Liver (tissue), 9 donors: Measurements from ENCODE around the gene AKT3. TPM values are rescaled to one million over a fixed set of nuclear protein-coding genes. Genes with fewer than 3 reads are reported as not detected.

Source experiments
- DNase-seq: peaks from one replicate; pipeline ENCODE4 v3.0.0-alpha.2; 2017; ENCODE audit warnings: low spot score
- H3K27ac ChIP-seq, 2 donors: one replicate each; pipeline ENCODE4 v1.7.0; 2013; ENCODE audit warnings: inconsistent platforms in 2 of 2, low read length in 2 of 2, control low read depth in 1 of 2, low read depth in 1 of 2, mild to moderate bottlenecking in 1 of 2
- H3K27me3 ChIP-seq, 4 donors: one replicate each; pipeline versions ENCODE4 v1.6.1 to v1.7.0; 2013; ENCODE audit warnings: low read length in 3 of 4, inconsistent platforms in 1 of 4, mild to moderate bottlenecking in 1 of 4, moderate library complexity in 1 of 4; ENCODE audit not compliant: control insufficient read depth in 4 of 4, insufficient read depth in 4 of 4
- H3K36me3 ChIP-seq, 4 donors: one replicate each; pipeline versions ENCODE4 v1.6.1 to v1.7.0; 2013; ENCODE audit warnings: low read length in 3 of 4, mild to moderate bottlenecking in 3 of 4, low read depth in 1 of 4, moderate library complexity in 1 of 4; ENCODE audit not compliant: control insufficient read depth in 4 of 4, insufficient read depth in 3 of 4
- H3K4me1 ChIP-seq, 4 donors: one replicate each; pipeline versions ENCODE4 v1.6.1 to v1.7.0; 2013; ENCODE audit warnings: low read length in 3 of 4, mild to moderate bottlenecking in 3 of 4, moderate library complexity in 1 of 4; ENCODE audit not compliant: control insufficient read depth in 4 of 4, insufficient read depth in 4 of 4
- H3K4me3 ChIP-seq, 3 donors: one replicate each; pipeline versions ENCODE4 v1.6.1 to v1.7.0; 2013; ENCODE audit warnings: low read length in 3 of 3, control low read depth in 1 of 3, low read depth in 1 of 3, mild to moderate bottlenecking in 1 of 3
- H3K9ac ChIP-seq, 2 donors: one replicate each; pipeline ENCODE4 v1.7.0; 2013; ENCODE audit warnings: low read length in 2 of 2, mild to moderate bottlenecking in 2 of 2, moderate library complexity in 2 of 2, control low read depth in 1 of 2, low read depth in 1 of 2
- H3K9me3 ChIP-seq, 4 donors: one replicate each; pipeline versions ENCODE4 v1.6.1 to v1.7.0; 2013; ENCODE audit warnings: low read length in 3 of 4; ENCODE audit not compliant: control insufficient read depth in 4 of 4
- CTCF ChIP-seq: fragments of 150-350 bp; IDR thresholded peaks from 2 replicates; pipeline ENCODE4 v1.5.1; 2017; ENCODE audit warnings: improper control_type of control experiment, low read depth, low read length; ENCODE audit not compliant: missing input control
- EGR1 ChIP-seq, 2 donors: IDR thresholded peaks; 2 replicates each; pipeline ENCODE4 v1.6.1; 2016 to 2018; ENCODE audit warnings: antibody characterized with exemption in 2 of 2, low read depth in 2 of 2
- FOXA1 ChIP-seq: IDR thresholded peaks from 2 replicates; pipeline ENCODE4 v1.6.1; 2016; ENCODE audit warnings: antibody characterized with exemption
- FOXA2 ChIP-seq: IDR thresholded peaks from 2 replicates; pipeline ENCODE4 v1.6.1; 2016; ENCODE audit warnings: antibody characterized with exemption
- HNF4A ChIP-seq, 2 donors: conservative IDR thresholded peaks; 2 replicates each; pipeline ENCODE4 v1.6.1; 2016; ENCODE audit warnings: antibody characterized with exemption in 2 of 2, mild to moderate bottlenecking in 2 of 2
- HNF4G ChIP-seq: IDR thresholded peaks from 2 replicates; pipeline ENCODE4 v1.6.1; 2016; ENCODE audit warnings: antibody characterized with exemption
- JUND ChIP-seq, 2 donors: IDR thresholded peaks; 2 replicates each; pipeline ENCODE4 v1.6.1; 2016; ENCODE audit warnings: antibody characterized with exemption in 2 of 2
- NR2F2 ChIP-seq: IDR thresholded peaks from 2 replicates; pipeline ENCODE4 v1.6.1; 2016; ENCODE audit warnings: antibody characterized with exemption
- REST ChIP-seq: IDR thresholded peaks from 2 replicates; pipeline ENCODE4 v1.6.1; 2016; ENCODE audit warnings: antibody characterized with exemption, mild to moderate bottlenecking
- SP1 ChIP-seq: IDR thresholded peaks from 2 replicates; pipeline ENCODE4 v1.6.1; 2018; ENCODE audit warnings: antibody characterized with exemption, mild to moderate bottlenecking
- TAF1 ChIP-seq: conservative IDR thresholded peaks from 2 replicates; pipeline ENCODE4 v1.6.1; 2016; ENCODE audit warnings: antibody characterized with exemption, mild to moderate bottlenecking
- YY1 ChIP-seq: IDR thresholded peaks from 2 replicates; pipeline ENCODE4 v1.6.1; 2016; ENCODE audit warnings: antibody characterized with exemption, mild to moderate bottlenecking
- ZBTB33 ChIP-seq: IDR thresholded peaks from 2 replicates; pipeline ENCODE4 v1.6.1; 2016; ENCODE audit warnings: antibody characterized with exemption
- WGBS: extraction: QIAGEN DNeasy Blood & Tissue Kit; methylation state at CpG from one replicate; pipeline ENCODE4 v1.1.7; 2013; 5-methylcytosine and 5-hydroxymethylcytosine counted together
- polyA plus RNA-seq, 2 donors: library from polyadenylated mRNA; stranded (reverse) in 1 of 2; unstranded in 1 of 2; fragments of 200-250 nt in 1 of 2; fragments of >200 nt in 1 of 2; fragmentation: Nextera tagmentation in 1 of 2; extraction: Ambion mirVana in 1 of 2; gene quantifications; one replicate each; pipeline versions ENCODE4 v1.2.1 to v1.2.3, GENCODE V29; 2013 to 2015
- total RNA-seq, 2 donors: library from RNA; depleted of rRNA; stranded (reverse); fragments of >200 nt; gene quantifications; one replicate each; pipeline ENCODE4 v1.2.3, GENCODE V29; 2014
- donor health status: healthy.
- donor health status: healthy.
- donor health status: healthy.
- donor health status: healthy.
- donor health status: healthy.

Gene AKT3
- total and polyA plus RNA-seq, 4 donors: 1.7 to 7.6 (median 2.8) TPM

GRCh38 chr1:243471026-243471685, 378.9 kb downstream of the AKT3 start:
- Histone ChIP-seq H3K36me3 (peaks cover 0 to 5% (median 2%) of the 10 kb centered on the region in 4 donors), H3K9me3 (no peaks in the 10 kb centered on the region), H3K27me3 (no peaks in the 10 kb centered on the region), H3K9ac (no peak overlapping the region), H3K4me1 (peaks cover 0 to 11% (median 2%) of the 10 kb centered on the region in 4 donors), H3K27ac (no peak overlapping the region), H3K4me3 (no peak overlapping the region)
- WGBS: 88% methylated on average over 17 of the region's 17 CpGs
- TF ChIP-seq FOXA1 (no peak), TAF1 (no peak), EGR1 (IDR thresholded peaks at IDR 0.05; ENCODE audit: low read depth in 2 of 2) (no peak), SP1 (no peak)
- DNase-seq: no peak

GRCh38 chr1:243470502-243470901, 379.5 kb downstream of the AKT3 start:
- H3K9me3 ChIP-seq: no peaks in the 10 kb centered on the region
- no peaks in the 10 kb centered on the region for H3K27me3 ChIP-seq
- no peak overlapping the region for H3K9ac ChIP-seq
- 88% methylated on average over 7 of the region's 7 CpGs for WGBS
- no peak overlapping the region for H3K27ac ChIP-seq
- H3K4me1 ChIP-seq: peaks cover 0 to 11% (median 2%) of the 10 kb centered on the region in 4 donors
- DNase-seq: no peak
- TF ChIP-seq JUND (IDR thresholded peaks at IDR 0.05) (no peak), SP1 (no peak), FOXA1 (no peak), HNF4G (no peak), EGR1 (IDR thresholded peaks at IDR 0.05; ENCODE audit: low read depth in 2 of 2) (no peak), ZBTB33 (no peak), FOXA2 (no peak), TAF1 (no peak), CTCF (no peak), HNF4A (conservative IDR thresholded peaks at IDR 0.05) (no peak)
- H3K4me3 ChIP-seq: no peak overlapping the region
- peaks cover 0 to 5% (median 2%) of the 10 kb centered on the region in 4 donors for H3K36me3 ChIP-seq

- Histone ChIP-seq H3K27me3 (no peaks in the 10 kb centered on the region), H3K27ac (no peak overlapping the region), H3K9me3 (no peaks in the 10 kb centered on the region), H3K36me3 (peaks cover 0 to 4% (median 2%) of the 10 kb centered on the region in 4 donors), H3K4me1 (peaks cover 0 to 11% (median 2%) of the 10 kb centered on the region in 4 donors), H3K4me3 (no peak overlapping the region), H3K9ac (no peak overlapping the region)
- no peak for DNase-seq
- 97% methylated on average over 3 of the region's 3 CpGs for WGBS
- TF ChIP-seq EGR1 (IDR thresholded peaks at IDR 0.05; ENCODE audit: low read depth in 2 of 2) (no peak), YY1 (no peak), FOXA1 (no peak), NR2F2 (no peak), CTCF (no peak), SP1 (no peak), HNF4A (conservative IDR thresholded peaks at IDR 0.05) (no peak), TAF1 (no peak), REST (no peak)
These were observed 380.5 kb downstream of the AKT3 start for GRCh38 chr1:243469497-243469896.
